Fibroblast of villous mesenchyme (primary cell): ENCODE data around the gene ZNF14. TPM values are rescaled to one million over a fixed set of nuclear protein-coding genes. Genes with fewer than 3 reads are reported as not detected.

ENCODE experiments used
- small RNA-seq: library from RNA; depleted of rRNA; stranded (forward); fragments of <200 nt; gene quantifications from one replicate; pipeline ENCODE3, GENCODE V24; 2012
- total RNA-seq: library from RNA; depleted of rRNA; stranded (reverse); fragments of >200 nt; gene quantifications from 2 replicates; pipeline ENCODE4 v1.2.3, GENCODE V29; 2012

Gene ZNF14
- total RNA-seq, 1 donor = 7.8 TPM

Small RNA genes lying within 50 kb of the gene (small RNA-seq; reads per million reads assigned to genes)
- gene AC011458.2 = not detected
- gene AC011477.5 = not detected

Other genes with a start within 250 kb of the ZNF14 start
- 1.3 and 2.3 TPM in 2 replicates for gene TSSK6, start 217.6 kb downstream of the ZNF14 start, total RNA-seq
- gene NDUFA13, start 216.9 kb downstream of the ZNF14 start, total RNA-seq = 199 and 205 TPM in 2 replicates
- 0.43 and 0.64 TPM in 2 replicates for gene YJEFN3, start 204.2 kb downstream of the ZNF14 start, total RNA-seq
- under 0.01 and 0.43 TPM in 2 replicates for gene CILP2, start 194.8 kb downstream of the ZNF14 start, total RNA-seq
- gene PBX4, start 114.4 kb downstream of the ZNF14 start, total RNA-seq = 0.64 and 1.7 TPM in 2 replicates
- 0.86 and 0.97 TPM in 2 replicates for gene LPAR2, start 104.9 kb downstream of the ZNF14 start, total RNA-seq
- 5.6 and 6.8 TPM in 2 replicates for gene GMIP, start 89.5 kb downstream of the ZNF14 start, total RNA-seq
- gene ATP13A1, start 69.4 kb downstream of the ZNF14 start, total RNA-seq = 35.8 and 44.9 TPM in 2 replicates
- 5.5 and 5.6 TPM in 2 replicates for gene ZNF101, start 64.3 kb downstream of the ZNF14 start, total RNA-seq
- gene ZNF506, start 88.6 kb upstream of the ZNF14 start, total RNA-seq = 7.3 and 7.7 TPM in 2 replicates
- gene ZNF253, start 132.8 kb upstream of the ZNF14 start, total RNA-seq = 2.3 and 5.6 TPM in 2 replicates
- gene ZNF93, start 167.8 kb upstream of the ZNF14 start, total RNA-seq = 6.4 and 11.2 TPM in 2 replicates